Measurements from ENCODE around the gene SIDT2. TPM values are rescaled to one million over a fixed set of nuclear protein-coding genes. Genes with fewer than 3 reads are reported as not detected.

The SIDT2 gene
- total RNA-seq, 1 experiment from 2014 or later: 37.0 TPM

DNA sequence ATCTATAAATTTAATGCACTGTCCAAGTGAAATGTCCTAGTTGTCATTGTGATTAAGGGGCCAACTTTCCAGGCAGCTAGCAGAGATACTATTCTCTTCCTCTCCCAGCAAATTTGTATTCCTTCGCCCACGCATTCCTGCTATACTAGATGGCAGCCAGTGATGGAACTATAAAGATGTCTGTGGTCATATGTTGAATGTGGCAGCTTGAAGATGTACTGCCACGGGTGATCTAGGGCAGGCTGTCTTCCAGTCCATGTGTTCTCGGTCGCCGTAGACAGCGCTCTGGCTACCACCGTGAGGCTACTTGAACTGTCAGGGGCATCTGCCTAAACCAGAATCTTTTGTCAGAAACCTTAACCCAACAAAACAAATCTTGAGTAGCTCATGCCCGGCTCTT, 8.3 kb upstream of the SIDT2 start:
- intact Hi-C loops (cut with micrococcal nuclease): no loop called here
- peaks cover 19 to 35% of the 10 kb centered on the region in 2 experiments; a peak in 3 of 4 replicates for H3K36me3 ChIP-seq (ENCODE audit: control insufficient read depth in 1 of 2, insufficient read depth in 2 of 2, low read length in 2 of 2)
- H3K9ac ChIP-seq (ENCODE audit: low read length): no peak overlapping the region
- H3K4me1 ChIP-seq (ENCODE audit: control insufficient read depth in 1 of 2, insufficient read depth in 2 of 2, low read length in 2 of 2): peaks cover 18 to 40% of the 10 kb centered on the region in 2 experiments
- no peaks in the 10 kb centered on the region for H3K9me2 ChIP-seq (ENCODE audit: insufficient read depth)
- no peaks in the 10 kb centered on the region for H3K27me3 ChIP-seq (ENCODE audit: insufficient read depth, low read length)
- ATAC-seq (no peak), DNase-seq (ENCODE audit: low read depth, low spot score) (no peak)
- TF ChIP-seq SRF (IDR thresholded peaks at IDR 0.05; ENCODE audit: low read depth) (no peak), TCF7L2 (IDR thresholded peaks at IDR 0.05; ENCODE audit: borderline replicate concordance, extremely low read depth, insufficient read depth, insufficient read length) (no peak), EGR1 (IDR thresholded peaks at IDR 0.05; ENCODE audit: low read depth) (no peak), CEBPB (IDR thresholded peaks at IDR 0.05; ENCODE audit: low read depth) (no peak), SP1 (IDR thresholded peaks at IDR 0.05; ENCODE audit: low read depth) (no peak), CBX3 (IDR thresholded peaks at IDR 0.05; ENCODE audit: low read depth) (no peak), FOSL1 (IDR thresholded peaks at IDR 0.05; ENCODE audit: low read depth) (no peak), RAD21 (IDR thresholded peaks at IDR 0.05; ENCODE audit: low read depth) (no peak), YY1 (IDR thresholded peaks at IDR 0.05; ENCODE audit: extremely low read depth, insufficient replicate concordance, low read depth, low read length) (no peak), EZH2 (IDR thresholded peaks at IDR 0.05) (no peak), ZFX (IDR thresholded peaks at IDR 0.05) (no peak), ELF1 (IDR thresholded peaks at IDR 0.05; ENCODE audit: borderline replicate concordance, low read depth) (no peak), EZH2phosphoT487 (IDR thresholded peaks at IDR 0.05; ENCODE audit: borderline replicate concordance) (no peak)
- TF ChIP-seq, protein P1, sequence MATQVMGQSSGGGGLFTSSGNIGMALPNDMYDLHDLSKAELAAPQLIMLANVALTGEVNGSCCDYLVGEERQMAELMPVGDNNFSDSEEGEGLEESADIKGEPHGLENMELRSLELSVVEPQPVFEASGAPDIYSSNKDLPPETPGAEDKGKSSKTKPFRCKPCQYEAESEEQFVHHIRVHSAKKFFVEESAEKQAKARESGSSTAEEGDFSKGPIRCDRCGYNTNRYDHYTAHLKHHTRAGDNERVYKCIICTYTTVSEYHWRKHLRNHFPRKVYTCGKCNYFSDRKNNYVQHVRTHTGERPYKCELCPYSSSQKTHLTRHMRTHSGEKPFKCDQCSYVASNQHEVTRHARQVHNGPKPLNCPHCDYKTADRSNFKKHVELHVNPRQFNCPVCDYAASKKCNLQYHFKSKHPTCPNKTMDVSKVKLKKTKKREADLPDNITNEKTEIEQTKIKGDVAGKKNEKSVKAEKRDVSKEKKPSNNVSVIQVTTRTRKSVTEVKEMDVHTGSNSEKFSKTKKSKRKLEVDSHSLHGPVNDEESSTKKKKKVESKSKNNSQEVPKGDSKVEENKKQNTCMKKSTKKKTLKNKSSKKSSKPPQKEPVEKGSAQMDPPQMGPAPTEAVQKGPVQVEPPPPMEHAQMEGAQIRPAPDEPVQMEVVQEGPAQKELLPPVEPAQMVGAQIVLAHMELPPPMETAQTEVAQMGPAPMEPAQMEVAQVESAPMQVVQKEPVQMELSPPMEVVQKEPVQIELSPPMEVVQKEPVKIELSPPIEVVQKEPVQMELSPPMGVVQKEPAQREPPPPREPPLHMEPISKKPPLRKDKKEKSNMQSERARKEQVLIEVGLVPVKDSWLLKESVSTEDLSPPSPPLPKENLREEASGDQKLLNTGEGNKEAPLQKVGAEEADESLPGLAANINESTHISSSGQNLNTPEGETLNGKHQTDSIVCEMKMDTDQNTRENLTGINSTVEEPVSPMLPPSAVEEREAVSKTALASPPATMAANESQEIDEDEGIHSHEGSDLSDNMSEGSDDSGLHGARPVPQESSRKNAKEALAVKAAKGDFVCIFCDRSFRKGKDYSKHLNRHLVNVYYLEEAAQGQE (IDR thresholded peaks at IDR 0.05; ENCODE audit: low read depth): no peak
- TF ChIP-seq, protein P2, sequence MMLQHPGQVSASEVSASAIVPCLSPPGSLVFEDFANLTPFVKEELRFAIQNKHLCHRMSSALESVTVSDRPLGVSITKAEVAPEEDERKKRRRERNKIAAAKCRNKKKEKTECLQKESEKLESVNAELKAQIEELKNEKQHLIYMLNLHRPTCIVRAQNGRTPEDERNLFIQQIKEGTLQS (IDR thresholded peaks at IDR 0.05): no peak
- TF ChIP-seq, protein P3, sequence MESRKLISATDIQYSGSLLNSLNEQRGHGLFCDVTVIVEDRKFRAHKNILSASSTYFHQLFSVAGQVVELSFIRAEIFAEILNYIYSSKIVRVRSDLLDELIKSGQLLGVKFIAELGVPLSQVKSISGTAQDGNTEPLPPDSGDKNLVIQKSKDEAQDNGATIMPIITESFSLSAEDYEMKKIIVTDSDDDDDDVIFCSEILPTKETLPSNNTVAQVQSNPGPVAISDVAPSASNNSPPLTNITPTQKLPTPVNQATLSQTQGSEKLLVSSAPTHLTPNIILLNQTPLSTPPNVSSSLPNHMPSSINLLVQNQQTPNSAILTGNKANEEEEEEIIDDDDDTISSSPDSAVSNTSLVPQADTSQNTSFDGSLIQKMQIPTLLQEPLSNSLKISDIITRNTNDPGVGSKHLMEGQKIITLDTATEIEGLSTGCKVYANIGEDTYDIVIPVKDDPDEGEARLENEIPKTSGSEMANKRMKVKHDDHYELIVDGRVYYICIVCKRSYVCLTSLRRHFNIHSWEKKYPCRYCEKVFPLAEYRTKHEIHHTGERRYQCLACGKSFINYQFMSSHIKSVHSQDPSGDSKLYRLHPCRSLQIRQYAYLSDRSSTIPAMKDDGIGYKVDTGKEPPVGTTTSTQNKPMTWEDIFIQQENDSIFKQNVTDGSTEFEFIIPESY (IDR thresholded peaks at IDR 0.05; ENCODE audit: extremely low read depth, insufficient replicate concordance, low read length): no peak
- no peak overlapping the region for H3K27ac ChIP-seq (ENCODE audit: low read depth, low read length)
- H3K4me2 ChIP-seq (ENCODE audit: low read length): no peak overlapping the region
- no peaks in the 10 kb centered on the region for H3K9me3 ChIP-seq (ENCODE audit: control insufficient read depth in 1 of 2, insufficient read depth in 1 of 2, low read depth in 1 of 2, low read length in 2 of 2)
- ChIA-PET CTCF (no interaction called here), POLR2A (no interaction called here), RAD21 (ENCODE audit: low non-redundant PET in 1 of 2, low total read pairs in 2 of 2, uncharacterized antibody in 2 of 2, unreplicated experiment in 2 of 2) (no interaction called here)
- H4K20me1 ChIP-seq (ENCODE audit: insufficient read depth): 0 out of 2 replicates have a peak, but pooled peaks cover 6% of the 10 kb centered on the region
- no peak overlapping the region for H2AFZ ChIP-seq (ENCODE audit: low read depth, low read length, poor library complexity, severe bottlenecking)
- H3K4me3 ChIP-seq (replicated peaks in 1 of 2; ENCODE audit: low read depth in 1 of 2, low read length in 2 of 2): no peak overlapping the region
- peaks cover 14% of the 10 kb centered on the region for H3K79me2 ChIP-seq (ENCODE audit: insufficient read depth, low read length)
- BruUV-seq (replicated peaks): no TSS peak
